HepG2 (cell line): Measurements from ENCODE around the gene NAP1L4. TPM values are rescaled to one million over a fixed set of nuclear protein-coding genes. Genes with fewer than 3 reads are reported as not detected.

Experiments used
- ATAC-seq: fragments of 200-7000 bp; cut with Tn5 transposase; 3 replicates; pipeline ENCODE4 v1.9.1; 2020; ENCODE audit warnings: mild to moderate bottlenecking, moderate library complexity
- BruUV-seq: library from RNA; stranded (reverse); fragments of 400-500 nt; replicated peaks from 2 replicates; lab custom pipeline; 2021; lab: Mats Ljungman, UMichigan
- CTCF ChIA-PET: fragments of 300-600 bp; formaldehyde crosslinking; extraction: SDS; loops from one replicate; lab custom pipeline; 2021; ENCODE audit warnings: low total read pairs, inconsistent platforms, low intra/inter-chr PET ratio; lab: Yijun Ruan, JAX
- POLR2A ChIA-PET: fragments of 350-600 bp; sonication (Branson Sonifier 250); formaldehyde crosslinking; loops from one replicate; lab custom pipeline; 2020; ENCODE audit warnings: antibody characterized with exemption, inconsistent platforms; lab: Yijun Ruan, JAX
- DNase-seq: peaks from one replicate; pipeline ENCODE4 v3.0.0-alpha.2; 2015; ENCODE audit warnings: low spot score
- FAIRE-seq: peaks from 3 replicates; lab custom pipeline; 2011; peaks lifted over from hg19 to GRCh38; lab: Jason Lieb, UNC
- H2AFZ ChIP-seq: one replicate; pipeline ENCODE4 v1.6.1; 2011; ENCODE audit warnings: low read length, inconsistent platforms
- H3K27ac ChIP-seq: fragments of 300-600 bp; 3 replicates; pipeline ENCODE4 v1.8.0; 2011; ENCODE audit warnings: mixed run types, mild to moderate bottlenecking, mixed read lengths, low read length, inconsistent platforms; ENCODE audit not compliant: insufficient read depth; ENCODE audit errors: extremely low read length
- H3K27me3 ChIP-seq, 2 experiments: fragments of 200-600 bp in 1 of 2; 2 replicates in 1 of 2; 3 replicates in 1 of 2; pipeline versions ENCODE4 v1.6.0 to v1.8.0; 2011; ENCODE audit warnings: low read length in 2 of 2, mild to moderate bottlenecking in 2 of 2, moderate library complexity in 2 of 2, inconsistent platforms in 1 of 2; ENCODE audit not compliant: insufficient read depth in 2 of 2, control insufficient read depth in 1 of 2
- H3K36me3 ChIP-seq, 2 experiments: fragments of 200-600 bp in 1 of 2; replicated peaks in 1 of 2; 2 replicates in 1 of 2; 3 replicates in 1 of 2; pipeline versions ENCODE4 v1.5.1 to v1.8.0; 2011; ENCODE audit warnings: low read length in 2 of 2, inconsistent platforms in 1 of 2; ENCODE audit not compliant: insufficient read depth in 2 of 2, control insufficient read depth in 1 of 2
- H3K4me1 ChIP-seq: 2 replicates; pipeline ENCODE4 v1.5.1; 2012; ENCODE audit warnings: low read length, inconsistent platforms; ENCODE audit not compliant: insufficient read depth
- H3K4me2 ChIP-seq: 2 replicates; pipeline ENCODE4 v1.6.0; 2011; ENCODE audit warnings: low read depth, low read length, inconsistent platforms
- H3K4me3 ChIP-seq, 3 experiments: fragments of 200-600 bp in 1 of 3; sonication (generic), shearing (Covaris generic) in 1 of 3; replicated peaks in 1 of 3; 2 replicates each; pipeline ENCODE4 v1.5.1; 2011 to 2016; ENCODE audit warnings: low read length in 3 of 3, inconsistent platforms in 2 of 3, low read depth in 2 of 3, mild to moderate bottlenecking in 2 of 3, control low read depth in 1 of 3, mixed read lengths in 1 of 3; ENCODE audit not compliant: insufficient read depth in 1 of 3
- H3K79me2 ChIP-seq: one replicate; pipeline ENCODE4 v1.6.1; 2011; ENCODE audit warnings: low read length, inconsistent platforms; ENCODE audit not compliant: insufficient read depth
- H3K9ac ChIP-seq: 2 replicates; pipeline ENCODE4 v1.6.0; 2011; ENCODE audit warnings: mild to moderate bottlenecking, low read depth, low read length, inconsistent platforms; ENCODE audit not compliant: insufficient read depth
- H3K9me3 ChIP-seq: 2 replicates; pipeline ENCODE4 v1.5.1; 2012; ENCODE audit warnings: mild to moderate bottlenecking, low read length
- H4K20me1 ChIP-seq: 2 replicates; pipeline ENCODE4 v1.6.0; 2011; ENCODE audit warnings: inconsistent platforms, mild to moderate bottlenecking, low read length, moderate library complexity; ENCODE audit not compliant: insufficient read depth
- BCLAF1 ChIP-seq: fragments of 450-650 bp; IDR thresholded peaks from 2 replicates; pipeline ENCODE4 v1.6.1; 2017; ENCODE audit warnings: mild to moderate bottlenecking
- MLLT10 ChIP-seq: sonication (generic); formaldehyde crosslinking; IDR thresholded peaks from 2 replicates; pipeline ENCODE4 v1.4.0; 2020; ENCODE audit warnings: missing genetic modification reagents
- ZNF10 ChIP-seq: sonication (generic); formaldehyde crosslinking; IDR thresholded peaks from 2 replicates; pipeline ENCODE4 v1.4.0; 2020; ENCODE audit warnings: mild to moderate bottlenecking, low read depth, missing genetic modification reagents, borderline replicate concordance
- WGBS: methylation state at CpG from one replicate; pipeline ENCODE4 v1.1.6; 2017; ENCODE audit warnings: low lambda C conversion rate; 5-methylcytosine and 5-hydroxymethylcytosine counted together
- in situ Hi-C: cut with HindIII; loops from 2 replicates; pipeline ENCODE4 v1.10.0; 2017; ENCODE audit warnings: low pct_unique_long_range_greater_than_20kb; ENCODE audit not compliant: extremely low pct_ligation_motif_present
- intact Hi-C: fragments of 100-400 bp; cut with micrococcal nuclease; formaldehyde crosslinking; loops from one replicate; pipeline ENCODE4 v1.10.0; 2022; ENCODE audit not compliant: unreplicated experiment
- polyA plus RNA-seq, 8 experiments: library from polyadenylated mRNA; depleted of rRNA in 3 of 8; stranded (reverse) in 7 of 8; unstranded in 1 of 8; fragments of >200 nt; fragmentation: Illumina TruSeq in 4 of 8; extraction: Trizol in 4 of 8; gene quantifications; 2 replicates each; pipeline versions ENCODE4 v1.2.1 to v1.2.3, GENCODE V29; 2011 to 2016; ENCODE audit warnings: low read depth in 4 of 8, missing spikeins in 1 of 8, mixed read lengths in 1 of 8; ENCODE audit not compliant: insufficient read depth in 1 of 8
- total RNA-seq, 5 experiments: library from RNA; depleted of rRNA; stranded (reverse); fragments of >200 nt; fragmentation: Illumina TruSeq; extraction: Trizol; gene quantifications; 2 replicates each; pipeline ENCODE4 v1.2.3, GENCODE V29; 2016; ENCODE audit warnings: low read depth in 1 of 5

Gene NAP1L4
- total and polyA plus RNA-seq, 2 of the 13 experiments (the other 11 are each of a cell fraction or from before 2014, with no cell fraction given) = 64.0 to 186 TPM

DNA sequence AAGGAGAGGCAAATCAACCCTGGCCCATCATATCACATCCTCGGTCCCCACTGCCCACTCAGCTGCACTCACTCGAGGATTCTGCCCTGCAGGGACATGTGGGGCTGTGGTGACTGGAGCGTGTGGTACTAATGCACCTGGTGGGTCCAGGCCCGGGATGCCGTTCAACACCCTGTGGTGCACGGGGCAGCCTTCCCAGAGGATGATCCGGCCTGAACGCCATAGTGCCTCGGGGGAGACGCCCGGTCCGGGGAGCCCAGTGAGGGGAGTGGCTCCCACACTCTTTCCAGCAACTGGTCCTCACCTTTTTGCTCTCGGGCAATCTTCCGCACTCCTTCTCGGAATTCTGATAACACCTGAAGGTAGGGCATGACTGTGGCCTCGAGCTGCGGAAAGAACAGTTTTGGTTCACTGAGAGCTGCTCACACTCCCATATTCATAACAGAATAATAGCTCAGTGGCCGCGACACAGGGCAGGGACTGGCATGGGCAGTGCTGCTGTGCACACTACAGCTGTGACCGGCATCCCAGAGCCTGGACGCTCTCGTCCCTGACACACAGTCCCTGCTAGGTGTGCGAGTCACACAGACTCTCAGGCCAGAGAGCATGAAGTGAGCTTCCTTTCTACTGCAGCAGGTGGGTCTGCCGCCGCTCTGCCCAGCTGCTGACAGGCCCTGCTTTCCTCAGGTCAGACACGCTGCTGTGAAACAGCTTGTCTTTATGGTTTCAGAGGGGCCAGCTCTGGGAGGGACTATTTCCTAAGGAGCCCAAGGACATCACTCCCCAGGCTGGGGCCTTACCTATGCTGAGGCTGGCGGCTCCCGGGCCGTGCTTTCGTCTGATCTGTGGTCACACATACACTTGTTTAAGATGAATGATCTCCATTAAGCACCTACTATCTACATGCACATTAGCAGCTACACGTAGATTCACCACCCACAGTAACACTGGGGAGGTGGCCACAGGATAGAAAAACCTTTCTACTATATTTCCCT lies 20.1 kb upstream of the NAP1L4 start:
- FAIRE-seq (no peak), DNase-seq (no peak), ATAC-seq (no peak)
- ChIA-PET CTCF (no interaction called here), POLR2A (interaction anchor here (2.1 kb wide), 1 partner anchor 20 kb away, joined by 6 read pairs; the partner anchor contains the start of gene NAP1L4)
- H3K36me3 ChIP-seq = peaks cover 21 to 71% of the 10 kb centered on the region in 2 experiments
- intact Hi-C loops = no loop called here
- H4K20me1 ChIP-seq = no peaks in the 10 kb centered on the region
- H3K27ac ChIP-seq = no peak overlapping the region
- H3K27me3 ChIP-seq = no peaks in the 10 kb centered on the region
- H3K9me3 ChIP-seq = no peaks in the 10 kb centered on the region
- H2AFZ ChIP-seq = no peak overlapping the region
- H3K4me1 ChIP-seq = no peaks in the 10 kb centered on the region
- H3K4me2 ChIP-seq = no peak overlapping the region
- no peak overlapping the region for H3K4me3 ChIP-seq
- 97% methylated on average over 21 of the region's 31 CpGs for whole genome bisulfite sequencing
- no peaks in the 10 kb centered on the region for H3K79me2 ChIP-seq
- in situ Hi-C loops = no loop called here
- BruUV-seq = no TSS peak
- no peak for TF ChIP-seq MLLT10 (CRISPR knock-in tag)
- TF ChIP-seq ZNF10 (CRISPR knock-in tag) = no peak
- TF ChIP-seq BCLAF1 = no peak
- H3K9ac ChIP-seq = no peak overlapping the region
